Measurements from ENCODE around the gene KCNC1. TPM values are rescaled to one million over a fixed set of nuclear protein-coding genes. Genes with fewer than 3 reads are reported as not detected.
A peak's percentile ranks its signal among the peaks of the same experiment; 100 is the strongest.

The KCNC1 gene
- total RNA-seq, 1 donor from 2014 or later = not detected

GRCh38 chr11:17782603-17783337 lies 48.2 kb downstream of the KCNC1 start:
- H3K9me3 Mint-ChIP-seq (ENCODE audit: unreplicated experiment) = no peaks in the 10 kb centered on the region
- no peaks in the 10 kb centered on the region for H3K4me1 Mint-ChIP-seq (ENCODE audit: unreplicated experiment)
- TF ChIP-seq, protein P1, sequence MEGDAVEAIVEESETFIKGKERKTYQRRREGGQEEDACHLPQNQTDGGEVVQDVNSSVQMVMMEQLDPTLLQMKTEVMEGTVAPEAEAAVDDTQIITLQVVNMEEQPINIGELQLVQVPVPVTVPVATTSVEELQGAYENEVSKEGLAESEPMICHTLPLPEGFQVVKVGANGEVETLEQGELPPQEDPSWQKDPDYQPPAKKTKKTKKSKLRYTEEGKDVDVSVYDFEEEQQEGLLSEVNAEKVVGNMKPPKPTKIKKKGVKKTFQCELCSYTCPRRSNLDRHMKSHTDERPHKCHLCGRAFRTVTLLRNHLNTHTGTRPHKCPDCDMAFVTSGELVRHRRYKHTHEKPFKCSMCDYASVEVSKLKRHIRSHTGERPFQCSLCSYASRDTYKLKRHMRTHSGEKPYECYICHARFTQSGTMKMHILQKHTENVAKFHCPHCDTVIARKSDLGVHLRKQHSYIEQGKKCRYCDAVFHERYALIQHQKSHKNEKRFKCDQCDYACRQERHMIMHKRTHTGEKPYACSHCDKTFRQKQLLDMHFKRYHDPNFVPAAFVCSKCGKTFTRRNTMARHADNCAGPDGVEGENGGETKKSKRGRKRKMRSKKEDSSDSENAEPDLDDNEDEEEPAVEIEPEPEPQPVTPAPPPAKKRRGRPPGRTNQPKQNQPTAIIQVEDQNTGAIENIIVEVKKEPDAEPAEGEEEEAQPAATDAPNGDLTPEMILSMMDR (IDR thresholded peaks at IDR 0.05; ENCODE audit: unreplicated experiment) = no peak
- no peak for DNase-seq (ENCODE audit: low spot score)
- no peak overlapping the region for H3K27ac Mint-ChIP-seq (ENCODE audit: unreplicated experiment)
- H3K36me3 Mint-ChIP-seq (ENCODE audit: low read depth, unreplicated experiment) = no peaks in the 10 kb centered on the region
- peaks cover 7% of the 10 kb centered on the region for H3K27me3 Mint-ChIP-seq (ENCODE audit: unreplicated experiment)
- H3K4me3 Mint-ChIP-seq (ENCODE audit: unreplicated experiment) = no peak overlapping the region

DNA sequence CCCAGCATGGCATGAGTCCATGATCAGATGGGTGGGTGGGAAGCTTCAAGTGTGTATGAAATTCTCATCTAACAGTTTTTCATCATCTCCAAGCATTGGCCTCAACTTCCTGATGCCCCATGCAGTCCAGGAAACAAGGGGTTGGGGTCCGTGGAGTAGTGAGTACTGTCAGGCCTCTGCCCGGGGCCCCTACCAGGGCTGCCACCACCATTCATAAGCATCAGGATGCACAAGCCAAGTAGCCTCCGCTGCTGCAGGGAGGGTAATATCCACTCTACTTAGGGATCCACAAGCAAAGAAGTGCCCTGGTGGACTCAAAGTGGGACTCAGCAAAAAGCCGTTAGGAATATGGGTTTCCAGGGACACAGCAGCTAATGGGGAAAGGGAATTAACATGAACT lies 49.3 kb downstream of the KCNC1 start:
- TF ChIP-seq, protein P1 (IDR thresholded peaks at IDR 0.05; ENCODE audit: unreplicated experiment) = no peak
- H3K27ac Mint-ChIP-seq (ENCODE audit: unreplicated experiment) = no peak overlapping the region
- no peaks in the 10 kb centered on the region for H3K9me3 Mint-ChIP-seq (ENCODE audit: unreplicated experiment)
- peaks cover 7% of the 10 kb centered on the region for H3K27me3 Mint-ChIP-seq (ENCODE audit: unreplicated experiment)
- no peak overlapping the region for H3K4me3 Mint-ChIP-seq (ENCODE audit: unreplicated experiment)
- no peaks in the 10 kb centered on the region for H3K36me3 Mint-ChIP-seq (ENCODE audit: low read depth, unreplicated experiment)
- H3K4me1 Mint-ChIP-seq (ENCODE audit: unreplicated experiment) = no peaks in the 10 kb centered on the region
- DNase-seq (ENCODE audit: low spot score) = no peak

- Mint-ChIP-seq H3K4me1 (ENCODE audit: unreplicated experiment) (no peaks in the 10 kb centered on the region), H3K36me3 (ENCODE audit: low read depth, unreplicated experiment) (no peaks in the 10 kb centered on the region), H3K4me3 (ENCODE audit: unreplicated experiment) (peak overlapping the region; percentile 29), H3K27me3 (ENCODE audit: unreplicated experiment) (peaks cover 4% of the 10 kb centered on the region), H3K9me3 (ENCODE audit: unreplicated experiment) (no peaks in the 10 kb centered on the region), H3K27ac (ENCODE audit: unreplicated experiment) (no peak overlapping the region)
- DNase-seq (ENCODE audit: low spot score) = no peak
- TF ChIP-seq, protein P1 (IDR thresholded peaks at IDR 0.05; ENCODE audit: unreplicated experiment) = no peak
Measured at GRCh38 chr11:17786824-17787525, 52.4 kb downstream of the KCNC1 start.

DNA sequence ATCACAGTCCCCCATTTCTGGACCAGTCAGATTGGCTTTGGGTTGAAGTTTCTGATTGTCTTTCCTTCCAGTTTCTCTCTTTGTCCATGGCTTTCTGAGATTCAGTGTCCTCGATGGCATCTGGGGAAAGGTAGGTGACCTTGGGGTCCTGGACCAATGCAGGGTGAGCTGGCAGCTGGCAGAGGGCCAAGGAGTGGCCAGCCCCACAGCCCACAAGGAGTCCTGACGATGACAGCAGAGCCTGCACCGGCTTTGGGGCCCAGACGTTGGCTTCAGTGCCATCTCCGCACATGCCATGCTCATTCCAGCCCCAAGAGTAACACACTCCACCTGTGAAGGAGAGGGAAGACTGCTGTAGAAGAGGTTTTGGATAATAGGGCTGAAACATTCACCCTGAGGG lies 53.5 kb downstream of the KCNC1 start:
- Mint-ChIP-seq H3K27ac (ENCODE audit: unreplicated experiment) (no peak overlapping the region), H3K4me3 (ENCODE audit: unreplicated experiment) (no peak overlapping the region), H3K27me3 (ENCODE audit: unreplicated experiment) (peaks cover 4% of the 10 kb centered on the region)

More for the DNA sequence above, 53.5 kb downstream of the KCNC1 start:
- Mint-ChIP-seq H3K36me3 (ENCODE audit: low read depth, unreplicated experiment) (no peaks in the 10 kb centered on the region), H3K4me1 (ENCODE audit: unreplicated experiment) (no peaks in the 10 kb centered on the region), H3K9me3 (ENCODE audit: unreplicated experiment) (no peaks in the 10 kb centered on the region)
- no peak for DNase-seq (ENCODE audit: low spot score)
- TF ChIP-seq, protein P1 (IDR thresholded peaks at IDR 0.05; ENCODE audit: unreplicated experiment) = no peak

Measured in endothelial cell (in vitro differentiated cells).